K562 (cell line): Measurements from ENCODE around the gene MYRIP. TPM values are rescaled to one million over a fixed set of nuclear protein-coding genes. Genes with fewer than 3 reads are reported as not detected.

Experiments
- ATAC-seq: fragments of 200-7000 bp; cut with Tn5 transposase; 3 replicates; pipeline ENCODE4 v1.9.1; 2020; ENCODE audit warnings: moderate library complexity
- BruUV-seq: library from RNA; stranded (reverse); fragments of 400-500 nt; replicated peaks from 2 replicates; lab custom pipeline; 2021; lab: Mats Ljungman, UMichigan
- CTCF ChIA-PET: fragments of 300-600 bp; formaldehyde crosslinking; extraction: SDS; loops from one replicate; lab custom pipeline; 2021; ENCODE audit warnings: low intra/inter-chr PET ratio; lab: Yijun Ruan, JAX
- POLR2A ChIA-PET: fragments of 300-600, 350-650 bp; sonication (Branson Sonifier 250); formaldehyde crosslinking; extraction: SDS; loops from one replicate; lab custom pipeline; 2021; ENCODE audit warnings: antibody characterized with exemption, inconsistent platforms; lab: Yijun Ruan, JAX
- DNase-seq, 4 experiments: peaks; one replicate each; pipeline versions ENCODE4 v3.0.0 to v3.0.0-alpha.2; 2011 to 2018; ENCODE audit warnings: low spot score in 3 of 4, mixed read lengths in 3 of 4; ENCODE audit errors: extremely low read depth in 1 of 4
- FAIRE-seq: peaks from 2 replicates; lab custom pipeline; 2011; peaks lifted over from hg19 to GRCh38; lab: Jason Lieb, UNC
- H2AFZ ChIP-seq: 2 replicates; pipeline ENCODE4 v1.6.0; 2011; ENCODE audit warnings: low read depth, low read length, control low read depth, inconsistent platforms
- H3K27ac ChIP-seq: fragments of 200-600 bp; 3 replicates; pipeline ENCODE4 v1.8.0; 2011; ENCODE audit warnings: low read depth, mild to moderate bottlenecking, control low read depth, inconsistent platforms, low read length, moderate library complexity, mixed read lengths; ENCODE audit errors: extremely low read depth
- H3K27me3 ChIP-seq, 2 experiments: fragments of 300-600 bp in 1 of 2; 2 replicates in 1 of 2; 3 replicates in 1 of 2; pipeline versions ENCODE4 v1.6.0 to v1.8.0; 2011; ENCODE audit warnings: inconsistent platforms in 2 of 2, low read length in 2 of 2, mild to moderate bottlenecking in 1 of 2, mixed read lengths in 1 of 2, moderate library complexity in 1 of 2; ENCODE audit not compliant: control insufficient read depth in 2 of 2, insufficient read depth in 2 of 2
- H3K36me3 ChIP-seq: fragments of 300-600 bp; 3 replicates; pipeline ENCODE4 v1.8.0; 2011; ENCODE audit warnings: mild to moderate bottlenecking, low read length, inconsistent platforms; ENCODE audit not compliant: control insufficient read depth, insufficient read depth
- H3K4me1 ChIP-seq, 2 experiments: fragments of 200-600 bp in 1 of 2; replicated peaks in 1 of 2; 2 replicates in 1 of 2; 3 replicates in 1 of 2; pipeline versions ENCODE4 v1.5.1 to v1.8.0; 2011; ENCODE audit warnings: inconsistent platforms in 2 of 2, low read length in 2 of 2, mild to moderate bottlenecking in 1 of 2, mixed read lengths in 1 of 2, moderate library complexity in 1 of 2; ENCODE audit not compliant: control insufficient read depth in 2 of 2, insufficient read depth in 2 of 2
- H3K4me2 ChIP-seq: 2 replicates; pipeline ENCODE4 v1.6.1; 2011; ENCODE audit warnings: low read length, control low read depth, inconsistent platforms, mixed read lengths; ENCODE audit not compliant: insufficient read depth
- H3K4me3 ChIP-seq: fragments of 200-600 bp; sonication (generic), shearing (Covaris generic); 2 replicates; pipeline ENCODE4 v1.5.1; 2016; ENCODE audit warnings: control low read depth, inconsistent platforms
- H3K79me2 ChIP-seq: fragments of 200-600 bp; 3 replicates; pipeline ENCODE4 v1.8.0; 2011; ENCODE audit warnings: low read length, inconsistent platforms; ENCODE audit not compliant: control insufficient read depth, insufficient read depth
- H3K9ac ChIP-seq, 2 experiments: 2 replicates each; pipeline versions ENCODE4 v1.6.0 to v1.6.1; 2011; ENCODE audit warnings: low read depth in 2 of 2, low read length in 2 of 2, control low read depth in 1 of 2, inconsistent platforms in 1 of 2, mild to moderate bottlenecking in 1 of 2, mixed read lengths in 1 of 2; ENCODE audit not compliant: insufficient read depth in 1 of 2
- H3K9me1 ChIP-seq: one replicate; pipeline ENCODE4 v1.6.0; 2011; ENCODE audit warnings: inconsistent platforms, mild to moderate bottlenecking, low read length, moderate library complexity; ENCODE audit not compliant: control insufficient read depth, insufficient read depth
- H3K9me3 ChIP-seq: replicated peaks from 2 replicates; pipeline ENCODE4 v1.5.1; 2011; ENCODE audit warnings: low read depth, low read length, inconsistent platforms; ENCODE audit not compliant: control insufficient read depth, insufficient read depth
- H4K20me1 ChIP-seq: replicated peaks from 2 replicates; pipeline ENCODE4 v1.6.1; 2011; ENCODE audit warnings: low read length, inconsistent platforms, mixed read lengths; ENCODE audit not compliant: control insufficient read depth, insufficient read depth
- MBD1 ChIP-seq: fragments of 250-450 bp; sonication (Bioruptor Pico); IDR thresholded peaks from 2 replicates; pipeline ENCODE4 v1.8.0; 2022; ENCODE audit warnings: inconsistent platforms
- MEIS2 ChIP-seq: fragments of 450-650 bp; IDR thresholded peaks from 2 replicates; pipeline ENCODE4 v1.6.1; 2014; ENCODE audit warnings: mild to moderate bottlenecking; ENCODE audit not compliant: partially characterized antibody
- MYNN ChIP-seq, 2 experiments: sonication (generic); formaldehyde crosslinking in 1 of 2; IDR thresholded peaks; 2 replicates each; pipeline versions ENCODE4 v1.5.0 to v1.6.1; 2016 to 2020; ENCODE audit warnings: antibody characterized with exemption in 1 of 2, missing genetic modification reagents in 1 of 2
- OTX1 ChIP-seq: fragments of 450-650 bp; formaldehyde crosslinking; IDR thresholded peaks from 2 replicates; pipeline ENCODE4 v1.4.0; 2022; ENCODE audit warnings: mild to moderate bottlenecking
- POLR2B ChIP-seq: fragments of 450-650 bp; IDR thresholded peaks from 2 replicates; pipeline ENCODE4 v1.6.1; 2018; ENCODE audit warnings: low read depth; ENCODE audit not compliant: partially characterized antibody
- POLR2H ChIP-seq: IDR thresholded peaks from 2 replicates; pipeline ENCODE4 v1.6.1; 2016; ENCODE audit warnings: missing genetic modification characterization, low read depth, mild to moderate bottlenecking, control low read depth, missing compliant biosample characterization, moderate library complexity
- PTBP1 ChIP-seq: fragments of 200-400 bp; formaldehyde crosslinking; IDR thresholded peaks from 2 replicates; pipeline ENCODE4 v1.6.1; 2017; ENCODE audit warnings: low read depth, low read length
- PYGO2 ChIP-seq: fragments of 450-650 bp; IDR thresholded peaks from 2 replicates; pipeline ENCODE4 v1.6.1; 2016; ENCODE audit warnings: mild to moderate bottlenecking, missing genetic modification characterization, moderate library complexity, missing compliant biosample characterization
- SAFB ChIP-seq: fragments of 200-400 bp; formaldehyde crosslinking; IDR thresholded peaks from 2 replicates; pipeline ENCODE4 v1.6.1; 2017; ENCODE audit warnings: low read depth, low read length, borderline replicate concordance
- SMAD1 ChIP-seq: fragments of 150-350 bp; IDR thresholded peaks from 2 replicates; pipeline ENCODE4 v1.6.1; 2014; ENCODE audit warnings: low read length, low read depth; ENCODE audit not compliant: partially characterized antibody
- TFAP4 ChIP-seq: sonication (generic); formaldehyde crosslinking; IDR thresholded peaks from 2 replicates; pipeline ENCODE4 v1.8.0; 2022; ENCODE audit warnings: missing genetic modification reagents, mild to moderate bottlenecking, moderate library complexity, borderline replicate concordance
- ZBTB26 ChIP-seq: fragments of 450-650 bp; formaldehyde crosslinking; IDR thresholded peaks from 2 replicates; pipeline ENCODE4 v1.4.0; 2022; ENCODE audit warnings: missing genetic modification characterization
- ZNF124 ChIP-seq: sonication (generic); formaldehyde crosslinking; IDR thresholded peaks from 2 replicates; pipeline ENCODE4 v1.8.1; 2022; ENCODE audit warnings: missing genetic modification reagents
- ZNF644 ChIP-seq: fragments of 200-800 bp; sonication (Bioruptor generic); IDR thresholded peaks from 2 replicates; pipeline ENCODE4 v1.6.1; 2016; ENCODE audit warnings: low read depth, missing genetic modification characterization, missing compliant biosample characterization
- WGBS: fragments of 100-300 bp; shearing (Covaris generic); methylation state at CpG from one replicate; pipeline ENCODE4 v1.1.6; 2016; ENCODE audit warnings: low coverage, mixed read lengths; ENCODE audit not compliant: insufficient coverage; ENCODE audit errors: missing lambda C conversion rate; 5-methylcytosine and 5-hydroxymethylcytosine counted together
- in situ Hi-C: fragments of 300-500 bp; cut with MboI; formaldehyde crosslinking; loops from 4 replicates; pipeline ENCODE4 v1.15.0; 2018; ENCODE audit warnings: inconsistent platforms, mixed read lengths
- intact Hi-C: fragments of 100-400 bp; cut with micrococcal nuclease; formaldehyde crosslinking; loops from 2 replicates; pipeline ENCODE4 v1.14.2; 2022
- polyA plus RNA-seq, 8 experiments: library from polyadenylated mRNA; depleted of rRNA in 4 of 8; stranded (reverse) in 5 of 8; unstranded in 3 of 8; fragments of >200 nt; fragmentation: Nextera tagmentation in 2 of 8; fragmentation: Illumina TruSeq in 1 of 8; extraction: Ambion mirVana in 2 of 8; extraction: Trizol in 1 of 8; gene quantifications; 2 replicates each; pipeline versions ENCODE4 v1.2.1 to v1.2.3, GENCODE V29; 2011 to 2014; ENCODE audit warnings: inconsistent platforms in 1 of 8, missing spikeins in 1 of 8
- total RNA-seq, 7 experiments: library from RNA; depleted of rRNA in 6 of 7; stranded (reverse); fragments of >200 nt in 6 of 7; fragmentation: Illumina TruSeq in 2 of 7; extraction: Trizol in 2 of 7; gene quantifications; 2 replicates each; pipeline versions ENCODE4 v1.2.1 to v1.2.3, GENCODE V29; 2011 to 2021; ENCODE audit warnings: low replicate concordance in 1 of 7
- TF ChIP-seq, protein P1 (sequence below): IDR thresholded peaks from 2 replicates; pipeline ENCODE4 v1.6.1; 2011; ENCODE audit warnings: borderline replicate concordance, low read depth, mild to moderate bottlenecking, moderate library complexity, low read length; ENCODE audit not compliant: insufficient read depth, poor library complexity, severe bottlenecking

MYRIP gene
- total and polyA plus RNA-seq, 9 of the 15 experiments (the other 6 are each of a cell fraction or from before 2014, with no cell fraction given) = 0.03 to 0.12 TPM; not detected in 7

GRCh38 chr3:40309418-40309924 lies 500.1 kb downstream of the MYRIP start, which contains the start of gene EIF1B:
Gene EIF1B (plus strand): TSS chr3:40309707. CDS start chr3:40309942, 235 bp downstream.
- intact Hi-C loops = loop anchor here (10.0 kb wide), 1 partner anchor 905 kb away; the partner anchor contains the start of gene RPSA
- TF ChIP-seq POLR2B = peak; percentile 89
- peak; percentile 11; the same call in 1 of the 2 replicates for TF ChIP-seq ZBTB26 (CRISPR knock-in tag)
- peak; percentile 91 for TF ChIP-seq POLR2H
- TF ChIP-seq SMAD1 = peak; percentile 88
- peak; percentile 52; the same call in 1 of the 2 replicates for TF ChIP-seq OTX1 (CRISPR knock-in tag)
- TF ChIP-seq MEIS2 = no peak
- 0 out of 2 replicates have a peak, but pooled peaks have one; percentile 31 for TF ChIP-seq SAFB
- TF ChIP-seq, protein P1, sequence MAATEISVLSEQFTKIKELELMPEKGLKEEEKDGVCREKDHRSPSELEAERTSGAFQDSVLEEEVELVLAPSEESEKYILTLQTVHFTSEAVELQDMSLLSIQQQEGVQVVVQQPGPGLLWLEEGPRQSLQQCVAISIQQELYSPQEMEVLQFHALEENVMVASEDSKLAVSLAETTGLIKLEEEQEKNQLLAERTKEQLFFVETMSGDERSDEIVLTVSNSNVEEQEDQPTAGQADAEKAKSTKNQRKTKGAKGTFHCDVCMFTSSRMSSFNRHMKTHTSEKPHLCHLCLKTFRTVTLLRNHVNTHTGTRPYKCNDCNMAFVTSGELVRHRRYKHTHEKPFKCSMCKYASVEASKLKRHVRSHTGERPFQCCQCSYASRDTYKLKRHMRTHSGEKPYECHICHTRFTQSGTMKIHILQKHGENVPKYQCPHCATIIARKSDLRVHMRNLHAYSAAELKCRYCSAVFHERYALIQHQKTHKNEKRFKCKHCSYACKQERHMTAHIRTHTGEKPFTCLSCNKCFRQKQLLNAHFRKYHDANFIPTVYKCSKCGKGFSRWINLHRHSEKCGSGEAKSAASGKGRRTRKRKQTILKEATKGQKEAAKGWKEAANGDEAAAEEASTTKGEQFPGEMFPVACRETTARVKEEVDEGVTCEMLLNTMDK = peak; percentile 100
- no peak for TF ChIP-seq MBD1 (CRISPR knock-in tag)
- no peak for TF ChIP-seq PYGO2 (tag)
- peak; percentile 62; the same call in 1 of the 2 replicates for TF ChIP-seq TFAP4 (CRISPR knock-in tag)
- TF ChIP-seq MYNN (IDR thresholded peaks at IDR 0.05) = peak; percentile 41; the same call in 1 of the 2 replicates
- no peak for TF ChIP-seq MYNN (CRISPR knock-in tag; IDR thresholded peaks at IDR 0.05)
- peak; percentile 90; the same call in 1 of the 2 replicates for TF ChIP-seq ZNF644 (tag)
- TF ChIP-seq PTBP1 = 0 out of 2 replicates have a peak, but pooled peaks have one; percentile 21
- no peak for TF ChIP-seq ZNF124 (CRISPR knock-in tag)

More at GRCh38 chr3:40309418-40309924, 500.1 kb downstream of the MYRIP start, which contains the start of gene EIF1B:
- H3K27me3 ChIP-seq = no peaks in the 10 kb centered on the region
- no TSS peak for BruUV-seq
- H3K9ac ChIP-seq = peak within 1 kb of the TSS; percentile 96
- in situ Hi-C loops = loop anchor here (10.0 kb wide), 1 partner anchor 905 kb away; the partner anchor contains the start of gene RPSA
- ChIA-PET POLR2A (interaction anchor here (0.6 to 4.0 kb wide), 20 partner anchors 9 to 925 kb away, joined by 3 to 17 read pairs (median 4); partner anchors contain the start of genes RPL14 and ZNF621), CTCF (interaction anchor here (2.0 kb wide), 1 partner anchor 117 kb away, joined by 11 read pairs; no protein-coding TSS in a partner anchor)
- H3K9me3 ChIP-seq = no peaks in the 10 kb centered on the region
- H3K9me1 ChIP-seq = no peaks in the 10 kb centered on the region
- H3K27ac ChIP-seq = peak within 1 kb of the TSS; percentile 96
- H3K4me1 ChIP-seq = peaks cover 8 to 38% of the 10 kb centered on the region in 2 experiments
- FAIRE-seq (peak; percentile 88), DNase-seq (peak; percentile 97 to 100 (median 98)), ATAC-seq (peak; percentile 88)
- H3K79me2 ChIP-seq = peaks cover 37% of the 10 kb centered on the region
- peak within 1 kb of the TSS; percentile 89 for H3K4me2 ChIP-seq
- H2AFZ ChIP-seq = peak within 1 kb of the TSS; percentile 90
- H4K20me1 ChIP-seq = peaks cover 3% of the 10 kb centered on the region; the same call in 1 of the 2 replicates
- H3K4me3 ChIP-seq = peak within 1 kb of the TSS; percentile 91
- under 1% methylated on average over 38 of the region's 50 CpGs for WGBS
- H3K36me3 ChIP-seq = peaks cover 37% of the 10 kb centered on the region
